ENCODE data around the gene ZNF324B.

Gene ZNF324B

GRCh38 chr19:58455306-58455705, 3.9 kb downstream of the ZNF324B start:
- no peak for TF ChIP-seq MAX (IDR thresholded peaks at IDR 0.05)
- no peak for TF ChIP-seq USF1 (IDR thresholded peaks at IDR 0.05)
- no peak for TF ChIP-seq TEAD4 (IDR thresholded peaks at IDR 0.05)
- TF ChIP-seq NFIC (IDR thresholded peaks at IDR 0.05): no peak
- TF ChIP-seq REST (IDR thresholded peaks at IDR 0.05; ENCODE audit: low read depth): no peak

DNA sequence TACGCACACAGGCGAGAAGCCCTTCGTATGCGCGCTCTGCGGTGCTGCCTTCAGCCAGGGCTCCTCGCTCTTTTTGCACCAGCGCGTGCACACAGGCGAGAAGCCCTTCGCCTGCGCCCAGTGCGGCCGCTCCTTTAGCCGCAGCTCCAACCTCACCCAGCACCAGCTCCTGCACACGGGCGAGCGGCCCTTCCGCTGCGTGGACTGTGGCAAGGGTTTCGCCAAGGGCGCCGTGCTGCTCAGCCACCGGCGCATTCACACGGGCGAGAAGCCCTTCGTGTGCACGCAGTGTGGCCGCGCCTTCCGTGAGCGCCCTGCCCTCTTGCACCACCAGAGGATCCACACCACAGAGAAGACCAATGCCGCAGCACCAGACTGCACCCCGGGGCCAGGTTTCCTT, 4.7 kb downstream of the ZNF324B start:
- TF ChIP-seq EGR1 (IDR thresholded peaks at IDR 0.05): no peak
- TF ChIP-seq TCF12 (IDR thresholded peaks at IDR 0.05; ENCODE audit: low read depth): no peak
- no peak for TF ChIP-seq CREB1 (IDR thresholded peaks at IDR 0.05; ENCODE audit: low read depth)
- no peak for TF ChIP-seq RAD21 (IDR thresholded peaks at IDR 0.05; ENCODE audit: low read depth)
- no peak for TF ChIP-seq TEAD4 (IDR thresholded peaks at IDR 0.05)
- TF ChIP-seq NFIC (IDR thresholded peaks at IDR 0.05): no peak
- no peak for TF ChIP-seq ZBTB7A (IDR thresholded peaks at IDR 0.05; ENCODE audit: low read depth)
- TF ChIP-seq TAF1 (IDR thresholded peaks at IDR 0.05; ENCODE audit: low read depth): no peak
- no peak for TF ChIP-seq REST (IDR thresholded peaks at IDR 0.05; ENCODE audit: low read depth)

GRCh38 chr19:58460039-58460438, 8.6 kb downstream of the ZNF324B start:
- TF ChIP-seq NFIC (IDR thresholded peaks at IDR 0.05) (no peak), YY1 (IDR thresholded peaks at IDR 0.05; ENCODE audit: low read depth) (no peak), FOXM1 (IDR thresholded peaks at IDR 0.05; ENCODE audit: borderline replicate concordance, low read depth) (no peak), EP300 (IDR thresholded peaks at IDR 0.05; ENCODE audit: borderline replicate concordance) (no peak), TEAD4 (IDR thresholded peaks at IDR 0.05) (no peak), REST (IDR thresholded peaks at IDR 0.05; ENCODE audit: low read depth) (no peak)

GRCh38 chr19:58466089-58466759, 14.8 kb downstream of the ZNF324B start:
- TF ChIP-seq USF1 (IDR thresholded peaks at IDR 0.05) (no peak), FOXM1 (IDR thresholded peaks at IDR 0.05; ENCODE audit: borderline replicate concordance, low read depth) (no peak), EGR1 (IDR thresholded peaks at IDR 0.05) (no peak), REST (IDR thresholded peaks at IDR 0.05; ENCODE audit: low read depth) (no peak), TEAD4 (IDR thresholded peaks at IDR 0.05) (no peak), ZBTB7A (IDR thresholded peaks at IDR 0.05; ENCODE audit: low read depth) (no peak), CREB1 (IDR thresholded peaks at IDR 0.05; ENCODE audit: low read depth) (no peak), TCF12 (IDR thresholded peaks at IDR 0.05; ENCODE audit: low read depth) (no peak), MAX (IDR thresholded peaks at IDR 0.05) (no peak), NFIC (IDR thresholded peaks at IDR 0.05) (no peak), RAD21 (IDR thresholded peaks at IDR 0.05; ENCODE audit: low read depth) (no peak), EP300 (IDR thresholded peaks at IDR 0.05; ENCODE audit: borderline replicate concordance) (no peak)
